ENCODE data around the gene CREG1. TPM values are rescaled to one million over a fixed set of nuclear protein-coding genes. Genes with fewer than 3 reads are reported as not detected.

CREG1 gene
- polyA plus RNA-seq, 1 donor from 2014 or later, result 13.0 TPM

GRCh38 chr1:167529829-167530474, 23.6 kb downstream of the CREG1 start:
- Mint-ChIP-seq H3K27me3 (peaks cover 3% of the 10 kb centered on the region), H3K36me3 (no peaks in the 10 kb centered on the region), H3K27ac (peak overlapping the region in 2 of 3 donors; percentile 11 to 26), H3K4me3 (no peak overlapping the region), H3K4me1 (peaks cover 0 to 2% (median 0%) of the 10 kb centered on the region in 3 donors), H3K9me3 (no peaks in the 10 kb centered on the region)

GRCh38 chr1:167528057-167528728, 25.4 kb downstream of the CREG1 start:
- Mint-ChIP-seq H3K4me1 (no peaks in the 10 kb centered on the region), H3K27ac (no peak overlapping the region), H3K36me3 (no peaks in the 10 kb centered on the region), H3K4me3 (no peak overlapping the region), H3K27me3 (peaks cover 3% of the 10 kb centered on the region), H3K9me3 (peaks cover 0 to 14% (median 2%) of the 10 kb centered on the region in 3 donors)

- no peak overlapping the region for H3K4me3 Mint-ChIP-seq
- H3K27me3 Mint-ChIP-seq, result peaks cover 6% of the 10 kb centered on the region
- no peaks in the 10 kb centered on the region for H3K36me3 Mint-ChIP-seq
- H3K27ac Mint-ChIP-seq, result peak overlapping the region in 1 of 3 donors; percentile 17
- no peaks in the 10 kb centered on the region for H3K4me1 Mint-ChIP-seq
- H3K9me3 Mint-ChIP-seq, result peaks cover 0 to 19% (median 4%) of the 10 kb centered on the region in 3 donors
Measured at GRCh38 chr1:167526667-167527383, 26.7 kb downstream of the CREG1 start.

- Mint-ChIP-seq H3K27me3 (peaks cover 7% of the 10 kb centered on the region), H3K9me3 (peaks cover 0 to 22% (median 4%) of the 10 kb centered on the region in 3 donors), H3K4me3 (no peak overlapping the region), H3K4me1 (no peaks in the 10 kb centered on the region), H3K36me3 (no peaks in the 10 kb centered on the region), H3K27ac (no peak overlapping the region)
Measured at GRCh38 chr1:167524651-167525050, 28.9 kb downstream of the CREG1 start.

GRCh38 chr1:167522246-167522645, 31.3 kb downstream of the CREG1 start:
- Mint-ChIP-seq H3K4me3 (no peak overlapping the region), H3K27me3 (peaks cover 7% of the 10 kb centered on the region), H3K27ac (no peak overlapping the region)

GRCh38 chr1:167520711-167521206, 32.8 kb downstream of the CREG1 start:
- H3K9me3 Mint-ChIP-seq, result peaks cover 0 to 22% (median 4%) of the 10 kb centered on the region in 3 donors
- peaks cover 7% of the 10 kb centered on the region for H3K27me3 Mint-ChIP-seq
- no peaks in the 10 kb centered on the region for H3K4me1 Mint-ChIP-seq
- peaks cover 4% of the 10 kb centered on the region for H3K36me3 Mint-ChIP-seq
- no peak overlapping the region for H3K4me3 Mint-ChIP-seq
- H3K27ac Mint-ChIP-seq, result no peak overlapping the region

More at GRCh38 chr1:167522246-167522645, 31.3 kb downstream of the CREG1 start:
- Mint-ChIP-seq H3K4me1 (no peaks in the 10 kb centered on the region), H3K9me3 (peaks cover 0 to 22% (median 4%) of the 10 kb centered on the region in 3 donors), H3K36me3 (peaks cover 2% of the 10 kb centered on the region)

GRCh38 chr1:167518331-167518700, 35.2 kb downstream of the CREG1 start, which contains the start of gene CD247:
CD247 (minus strand) TSS chr1:167518529; CDS start chr1:167518465, 64 bp downstream.
- Mint-ChIP-seq H3K4me1 (no peaks in the 10 kb centered on the region), H3K9me3 (peaks cover 0 to 9% (median 2%) of the 10 kb centered on the region in 3 donors), H3K4me3 (peak within 1 kb of the TSS in 3 of 4 donors; percentile 29 to 88 (median 79)), H3K36me3 (peaks cover 4% of the 10 kb centered on the region), H3K27ac (peak within 1 kb of the TSS in 2 of 3 donors; percentile 60 to 78), H3K27me3 (peaks cover 7% of the 10 kb centered on the region)

GRCh38 chr1:167517535-167518330, 35.8 kb downstream of the CREG1 start:
- H3K9me3 Mint-ChIP-seq, result peaks cover 0 to 5% (median 2%) of the 10 kb centered on the region in 3 donors
- peaks cover 7% of the 10 kb centered on the region for H3K27me3 Mint-ChIP-seq
- peak overlapping the region in 2 of 3 donors; percentile 60 to 78 for H3K27ac Mint-ChIP-seq
- H3K36me3 Mint-ChIP-seq, result peaks cover 4% of the 10 kb centered on the region
- peak overlapping the region in 2 of 4 donors; percentile 79 to 88 for H3K4me3 Mint-ChIP-seq
- no peaks in the 10 kb centered on the region for H3K4me1 Mint-ChIP-seq

- H3K9me3 Mint-ChIP-seq, result peaks cover 0 to 1% (median 0%) of the 10 kb centered on the region in 3 donors
- H3K27me3 Mint-ChIP-seq, result peaks cover 4% of the 10 kb centered on the region
- peaks cover 4% of the 10 kb centered on the region for H3K36me3 Mint-ChIP-seq
- H3K4me3 Mint-ChIP-seq, result peak overlapping the region in 3 of 4 donors; percentile 72 to 79 (median 75)
- H3K27ac Mint-ChIP-seq, result peak overlapping the region in 2 of 3 donors; percentile 23 to 46
- no peaks in the 10 kb centered on the region for H3K4me1 Mint-ChIP-seq
Measured at GRCh38 chr1:167516404-167517388, 36.9 kb downstream of the CREG1 start.

GRCh38 chr1:167515893-167516321, 37.7 kb downstream of the CREG1 start:
- Mint-ChIP-seq H3K27ac (peak overlapping the region in 1 of 3 donors; percentile 62), H3K27me3 (peaks cover 3% of the 10 kb centered on the region), H3K9me3 (no peaks in the 10 kb centered on the region), H3K4me3 (peak overlapping the region in 3 of 4 donors; percentile 63 to 75 (median 72)), H3K36me3 (peaks cover 4% of the 10 kb centered on the region), H3K4me1 (no peaks in the 10 kb centered on the region)

- Mint-ChIP-seq H3K4me3 (no peak overlapping the region), H3K9me3 (no peaks in the 10 kb centered on the region), H3K4me1 (peaks cover 0 to under 1% (median 0%) of the 10 kb centered on the region in 3 donors), H3K27me3 (peaks cover 3% of the 10 kb centered on the region), H3K36me3 (peaks cover 4% of the 10 kb centered on the region), H3K27ac (peak overlapping the region in 1 of 3 donors; percentile 62)
Measured at GRCh38 chr1:167515461-167515860, 38.1 kb downstream of the CREG1 start.

GRCh38 chr1:167514288-167514687, 39.3 kb downstream of the CREG1 start:
- Mint-ChIP-seq H3K4me1 (peaks cover 0 to 4% (median 0%) of the 10 kb centered on the region in 3 donors), H3K9me3 (no peaks in the 10 kb centered on the region), H3K4me3 (no peak overlapping the region), H3K27ac (no peak overlapping the region), H3K36me3 (peaks cover 4% of the 10 kb centered on the region), H3K27me3 (peaks cover 5% of the 10 kb centered on the region)

- Mint-ChIP-seq H3K4me1 (peaks cover 0 to 4% (median 0%) of the 10 kb centered on the region in 3 donors), H3K9me3 (no peaks in the 10 kb centered on the region), H3K36me3 (peaks cover 2% of the 10 kb centered on the region), H3K27ac (no peak overlapping the region), H3K27me3 (peaks cover 13% of the 10 kb centered on the region), H3K4me3 (no peak overlapping the region)
Measured at GRCh38 chr1:167512046-167512654, 41.4 kb downstream of the CREG1 start.

Data from IgD-negative memory B cell (primary cell).